Glutamatergic neuron (in vitro differentiated cells): Measurements from ENCODE around the gene RRH. TPM values are rescaled to one million over a fixed set of nuclear protein-coding genes. Genes with fewer than 3 reads are reported as not detected.
"Not testable (repeated sequence)": the region's sequence is repeated elsewhere in the genome, so short reads cannot be mapped to it uniquely, and the experiment has no call there.

Experiments
- DNase-seq: peaks from one replicate; pipeline ENCODE4 v3.0.0; 2022
- H3K27ac Mint-ChIP-seq: one replicate; pipeline ENCODE4 v1.8.0; 2020; ENCODE audit warnings: mild to moderate bottlenecking, mixed read lengths, inconsistent platforms; ENCODE audit not compliant: unreplicated experiment
- H3K27me3 Mint-ChIP-seq: one replicate; pipeline ENCODE4 v1.8.0; 2020; ENCODE audit warnings: mild to moderate bottlenecking, moderate library complexity, mixed read lengths, inconsistent platforms; ENCODE audit not compliant: unreplicated experiment
- H3K36me3 Mint-ChIP-seq: one replicate; pipeline ENCODE4 v1.8.0; 2020; ENCODE audit warnings: mild to moderate bottlenecking, mixed read lengths, inconsistent platforms; ENCODE audit not compliant: unreplicated experiment
- H3K4me1 Mint-ChIP-seq: one replicate; pipeline ENCODE4 v1.8.0; 2020; ENCODE audit warnings: mild to moderate bottlenecking, low read depth, mixed read lengths, inconsistent platforms; ENCODE audit not compliant: unreplicated experiment
- H3K4me3 Mint-ChIP-seq: one replicate; pipeline ENCODE4 v1.8.0; 2020; ENCODE audit warnings: mild to moderate bottlenecking, mixed read lengths, inconsistent platforms; ENCODE audit not compliant: unreplicated experiment
- H3K9me3 Mint-ChIP-seq: one replicate; pipeline ENCODE4 v1.8.0; 2020; ENCODE audit warnings: mild to moderate bottlenecking, moderate library complexity, mixed read lengths, inconsistent platforms; ENCODE audit not compliant: unreplicated experiment
- CTCF ChIP-seq: fragments of 200-600 bp; sonication (generic); IDR thresholded peaks from one replicate; pipeline ENCODE4 v1.5.0; 2021; ENCODE audit not compliant: partially characterized antibody, unreplicated experiment
- total RNA-seq: library from RNA; stranded (reverse); fragmentation: NEBNext Ultra II Directional; extraction: Animal tissue kit (Norgen Biotek cat#: 25700); gene quantifications from one replicate; pipeline ENCODE4 v1.2.1, GENCODE V29; 2021; ENCODE audit not compliant: unreplicated experiment

The RRH gene
- total RNA-seq, 1 donor from 2014 or later = 0.29 TPM

- DNase-seq = no peak
- Mint-ChIP-seq H3K9me3 (peaks cover 2% of the 10 kb centered on the region), H3K27me3 (no peaks in the 10 kb centered on the region), H3K4me1 (no peaks in the 10 kb centered on the region), H3K4me3 (no peak overlapping the region), H3K36me3 (no peaks in the 10 kb centered on the region), H3K27ac (no peak overlapping the region)
- TF ChIP-seq CTCF = no peak
These were observed 42.3 kb downstream of the RRH start for GRCh38 chr4:109870061-109870460.

DNA sequence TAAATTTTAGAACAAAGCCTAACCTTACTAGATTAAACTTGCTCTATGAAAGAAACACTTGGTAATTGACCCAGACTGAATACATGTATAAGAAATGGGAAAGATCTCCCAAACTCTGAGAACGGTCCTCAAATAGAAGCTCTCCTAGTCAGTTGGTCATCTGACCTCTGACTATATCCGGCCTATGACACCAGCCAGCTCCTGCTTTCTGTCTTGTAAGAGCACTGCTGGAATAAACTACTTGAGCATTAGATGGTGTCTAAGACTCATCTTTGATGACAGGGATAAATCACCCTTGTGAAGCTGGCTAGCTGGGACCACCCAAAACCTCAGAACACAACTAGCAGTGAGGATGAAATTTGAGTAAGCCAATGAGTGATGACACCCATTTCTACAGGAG is 44.3 kb downstream of the RRH start:
- no peak for DNase-seq
- H3K27me3 Mint-ChIP-seq = no peaks in the 10 kb centered on the region
- H3K27ac Mint-ChIP-seq = no peak overlapping the region
- no peaks in the 10 kb centered on the region for H3K4me1 Mint-ChIP-seq
- no peaks in the 10 kb centered on the region for H3K36me3 Mint-ChIP-seq
- H3K9me3 Mint-ChIP-seq = peaks cover 2% of the 10 kb centered on the region
- no peak overlapping the region for H3K4me3 Mint-ChIP-seq
- no peak for TF ChIP-seq CTCF

DNA sequence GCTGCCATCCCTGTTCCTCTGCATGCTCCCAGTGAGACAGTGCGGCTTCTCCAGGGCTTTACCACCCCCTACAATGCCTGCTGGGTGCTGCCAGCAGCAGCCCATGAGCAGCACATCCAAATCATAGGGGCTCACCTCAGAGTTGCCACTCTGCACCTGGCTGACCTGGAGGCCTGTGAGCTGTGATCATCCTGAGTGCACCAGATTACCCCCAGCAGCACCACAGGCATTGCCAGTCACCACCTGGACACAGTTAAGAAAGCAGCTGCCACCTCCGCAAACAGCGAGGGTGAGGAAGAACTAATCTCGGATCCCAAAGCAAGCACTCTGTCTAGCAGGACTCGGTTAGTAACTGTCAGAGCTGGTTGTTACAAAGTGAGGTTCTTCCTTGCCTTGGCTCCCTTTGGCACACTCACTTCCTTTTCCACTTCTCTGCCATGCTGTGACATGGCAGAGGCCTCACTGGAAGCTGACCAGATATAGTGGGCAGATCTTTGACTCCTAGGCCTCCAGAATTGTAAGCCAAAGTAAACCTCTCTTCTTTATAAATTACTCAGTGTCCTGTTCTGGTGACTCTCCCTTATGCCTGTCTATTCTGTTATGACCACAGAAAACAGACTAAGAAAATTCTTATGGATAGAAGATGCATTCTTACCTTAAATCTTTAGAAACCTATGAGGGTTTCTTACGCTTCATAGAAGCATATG is 45.3 kb downstream of the RRH start:
- no peak for DNase-seq
- Mint-ChIP-seq H3K27ac (no peak overlapping the region), H3K27me3 (no peaks in the 10 kb centered on the region), H3K9me3 (peaks cover 4% of the 10 kb centered on the region), H3K4me3 (no peak overlapping the region), H3K36me3 (no peaks in the 10 kb centered on the region), H3K4me1 (no peaks in the 10 kb centered on the region)
- no peak for TF ChIP-seq CTCF

DNA sequence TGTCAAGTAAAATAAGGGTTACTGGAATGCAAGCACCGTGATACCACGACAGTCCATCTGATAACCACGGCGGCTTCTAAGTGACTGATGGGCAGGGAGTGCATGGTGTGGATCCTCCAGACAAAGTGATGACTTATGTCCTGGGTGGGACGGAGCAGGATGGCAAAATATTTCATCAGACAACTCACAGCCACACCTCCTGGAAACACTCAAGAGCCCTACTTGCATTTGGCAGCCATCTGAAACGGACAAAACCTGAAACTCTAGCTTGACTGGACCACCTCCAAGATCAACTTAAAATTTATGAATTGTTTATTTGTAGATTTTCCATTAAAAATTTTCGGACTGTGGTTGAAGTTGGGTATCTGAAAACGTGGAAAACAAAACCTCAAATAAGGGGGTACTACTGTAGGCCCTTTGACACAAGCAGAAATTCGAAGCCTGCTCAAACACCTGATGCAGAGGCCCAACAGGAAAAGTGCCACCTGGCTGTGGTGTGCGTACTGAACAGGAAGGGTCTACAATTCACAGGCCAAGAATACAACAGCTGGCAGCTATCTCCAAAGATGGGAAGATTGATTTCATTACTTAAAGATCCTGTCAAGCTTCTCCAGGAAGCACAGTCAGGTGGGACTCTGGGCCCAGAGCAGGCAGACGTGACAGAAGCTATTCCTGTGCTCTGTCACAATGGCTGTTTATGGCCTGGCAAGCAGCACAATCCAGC is 46.2 kb downstream of the RRH start:
- Mint-ChIP-seq H3K36me3 (no peaks in the 10 kb centered on the region), H3K4me1 (no peaks in the 10 kb centered on the region), H3K4me3 (no peak overlapping the region), H3K9me3 (peaks cover 4% of the 10 kb centered on the region), H3K27me3 (no peaks in the 10 kb centered on the region), H3K27ac (no peak overlapping the region)
- no peak for DNase-seq
- TF ChIP-seq CTCF = no peak

DNA sequence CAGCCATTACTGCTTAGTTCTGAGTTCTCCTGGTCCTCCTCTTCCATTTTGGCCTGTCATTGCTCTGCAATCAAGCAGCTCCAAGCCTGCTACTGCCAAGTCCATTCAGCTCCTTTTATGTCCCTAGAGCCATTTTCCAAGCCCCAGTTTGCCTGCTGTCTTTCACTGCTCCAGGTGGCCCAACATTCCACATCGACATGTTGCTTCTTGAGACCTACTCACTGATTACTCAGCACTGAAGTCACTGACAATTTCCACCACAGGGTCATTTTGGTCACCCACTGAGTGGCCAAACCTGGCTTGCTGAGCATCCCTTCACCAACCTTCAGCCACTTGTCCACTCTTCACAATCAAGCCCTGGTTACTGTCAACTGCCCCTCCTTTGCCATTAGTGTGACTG is 47.3 kb downstream of the RRH start:
- no peaks in the 10 kb centered on the region for H3K36me3 Mint-ChIP-seq
- H3K27ac Mint-ChIP-seq = no peak overlapping the region
- TF ChIP-seq CTCF = no peak
- H3K9me3 Mint-ChIP-seq = peaks cover 4% of the 10 kb centered on the region
- no peak overlapping the region for H3K4me3 Mint-ChIP-seq
- no peaks in the 10 kb centered on the region for H3K4me1 Mint-ChIP-seq
- DNase-seq = no peak
- H3K27me3 Mint-ChIP-seq = no peaks in the 10 kb centered on the region

GRCh38 chr4:109875553-109875952 is 47.8 kb downstream of the RRH start:
- not testable (repeated sequence) for H3K27me3 Mint-ChIP-seq

More at GRCh38 chr4:109875553-109875952, 47.8 kb downstream of the RRH start:
- not testable (repeated sequence) for H3K27ac Mint-ChIP-seq, H3K4me1 Mint-ChIP-seq, H3K4me3 Mint-ChIP-seq, H3K36me3 Mint-ChIP-seq, DNase-seq, H3K9me3 Mint-ChIP-seq
